DND-41 (cell line): ENCODE measurements around the gene ASH1L.

ENCODE experiments used
- CTCF ChIP-seq: IDR thresholded peaks from 2 replicates; pipeline ENCODE4 v1.5.1; 2012; ENCODE audit warnings: borderline replicate concordance, low read length, moderate library complexity, mild to moderate bottlenecking; ENCODE audit not compliant: poor library complexity, severe bottlenecking; ENCODE audit errors: extremely low read depth
- EZH2 ChIP-seq: IDR thresholded peaks from 3 replicates; pipeline ENCODE4 v1.6.1; 2012; ENCODE audit warnings: borderline replicate concordance, low read depth, mild to moderate bottlenecking, moderate library complexity, low read length, inconsistent platforms; ENCODE audit not compliant: severe bottlenecking

DNA sequence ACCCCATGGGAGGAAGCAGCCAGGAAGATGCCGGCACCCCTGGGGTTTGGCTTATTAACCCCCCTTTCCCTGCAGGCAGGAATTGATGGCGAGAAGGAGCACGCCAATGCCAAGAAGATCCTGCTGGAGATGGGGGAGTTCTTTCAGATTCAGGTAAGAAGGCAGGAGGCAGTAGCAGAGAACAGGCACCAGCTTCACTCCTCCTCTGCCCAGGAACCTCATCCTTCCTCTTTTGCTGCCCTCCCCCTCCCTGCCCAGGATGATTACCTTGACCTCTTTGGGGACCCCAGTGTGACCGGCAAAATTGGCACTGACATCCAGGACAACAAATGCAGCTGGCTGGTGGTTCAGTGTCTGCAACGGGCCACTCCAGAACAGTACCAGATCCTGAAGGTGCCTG, 243.1 kb downstream of the ASH1L start:
- TF ChIP-seq EZH2 (no peak), CTCF (no peak)
